Left renal cortex interstitium (tissue), 4 donors: ENCODE data around the gene ZNF511. TPM values are rescaled to one million over a fixed set of nuclear protein-coding genes. Genes with fewer than 3 reads are reported as not detected.
"Not testable (repeated sequence)": the region's sequence is repeated elsewhere in the genome, so short reads cannot be mapped to it uniquely, and the experiment has no call there.

Source experiments
- DNase-seq, 4 donors: peaks; one replicate each; pipeline ENCODE4 v3.0.0-alpha.2; 2013; ENCODE audit warnings: low read depth in 4 of 4, low spot score in 2 of 4, missing footprints in 1 of 4
- polyA plus RNA-seq, 4 donors: library from polyadenylated mRNA; unstranded; fragments of 120-200 nt; gene quantifications; one replicate each; pipeline ENCODE4 v1.2.1, GENCODE V29; 2013; ENCODE audit not compliant: insufficient read length in 4 of 4

Gene ZNF511
- polyA plus RNA-seq: 10 to 100 TPM; 32.0 to 53.7 (median 38.7) TPM

- DNase-seq: peak in 3 of 4 donors; percentile 69 to 73 (median 69)
Measured at GRCh38 chr10:133308421-133309099, at the start of gene ZNF511, which contains the start of gene TUBGCP2. ZNF511 (plus strand) TSS chr10:133308914; CDS start chr10:133308944, 30 bp downstream. TUBGCP2 (minus strand) TSS chr10:133308872; CDS start chr10:133302941, 5,931 bp downstream.

GRCh38 chr10:133259602-133259989, 49.1 kb upstream of the ZNF511 start:
- DNase-seq: no peak

- DNase-seq: no peak
Measured at GRCh38 chr10:133260895-133261725, 47.6 kb upstream of the ZNF511 start.

- no peak for DNase-seq
Measured at GRCh38 chr10:133261726-133262325, 46.9 kb upstream of the ZNF511 start.

GRCh38 chr10:133262696-133263095, 46.0 kb upstream of the ZNF511 start:
- DNase-seq: no peak

- no peak for DNase-seq
Measured at GRCh38 chr10:133263674-133264073, 45.0 kb upstream of the ZNF511 start.

GRCh38 chr10:133264461-133264860, 44.3 kb upstream of the ZNF511 start:
- DNase-seq: no peak

GRCh38 chr10:133265052-133265451, 43.7 kb upstream of the ZNF511 start:
- DNase-seq: not testable (repeated sequence)

- no peak for DNase-seq
Measured at GRCh38 chr10:133266056-133266795, 42.5 kb upstream of the ZNF511 start.

- no peak for DNase-seq
Measured at GRCh38 chr10:133267293-133267692, 41.4 kb upstream of the ZNF511 start.

GRCh38 chr10:133267829-133268228, 40.9 kb upstream of the ZNF511 start:
- DNase-seq: no peak

- no peak for DNase-seq
Measured at GRCh38 chr10:133268532-133268931, 40.2 kb upstream of the ZNF511 start.

- DNase-seq: no peak
Measured at GRCh38 chr10:133269367-133269766, 39.3 kb upstream of the ZNF511 start.

GRCh38 chr10:133270204-133270603, 38.5 kb upstream of the ZNF511 start:
- DNase-seq: no peak

- no peak for DNase-seq
Measured at GRCh38 chr10:133270773-133271297, 37.9 kb upstream of the ZNF511 start.

GRCh38 chr10:133271521-133272300, 37.0 kb upstream of the ZNF511 start:
- DNase-seq: no peak

- DNase-seq: no peak
Measured at GRCh38 chr10:133272301-133272963, 36.3 kb upstream of the ZNF511 start.

- DNase-seq: no peak
Measured at GRCh38 chr10:133272964-133273420, 35.7 kb upstream of the ZNF511 start.
